Skeletal muscle tissue (tissue), 4 donors: ENCODE data around the gene ADPRH. TPM values are rescaled to one million over a fixed set of nuclear protein-coding genes. Genes with fewer than 3 reads are reported as not detected.
"Not testable (repeated sequence)": the region's sequence is repeated elsewhere in the genome, so short reads cannot be mapped to it uniquely, and the experiment has no call there.

Experiments used
- H3K27ac ChIP-seq: one replicate; pipeline ENCODE4 v1.7.0; 2013; ENCODE audit warnings: mild to moderate bottlenecking, low read depth, low read length, inconsistent platforms
- H3K27me3 ChIP-seq, 3 donors: one replicate each; pipeline ENCODE4 v1.7.0; 2013; ENCODE audit warnings: low read length in 3 of 3; ENCODE audit not compliant: control insufficient read depth in 3 of 3, insufficient read depth in 3 of 3
- H3K36me3 ChIP-seq, 3 donors: one replicate each; pipeline ENCODE4 v1.7.0; 2013; ENCODE audit warnings: low read length in 3 of 3; ENCODE audit not compliant: control insufficient read depth in 3 of 3, insufficient read depth in 3 of 3
- H3K4me1 ChIP-seq, 3 donors: one replicate each; pipeline ENCODE4 v1.7.0; 2013; ENCODE audit warnings: low read length in 3 of 3, mild to moderate bottlenecking in 3 of 3; ENCODE audit not compliant: control insufficient read depth in 3 of 3, insufficient read depth in 3 of 3
- H3K4me3 ChIP-seq, 3 donors: one replicate each; pipeline ENCODE4 v1.7.0; 2013; ENCODE audit warnings: low read length in 3 of 3
- H3K9ac ChIP-seq, 3 donors: one replicate each; pipeline ENCODE4 v1.7.0; 2013; ENCODE audit warnings: low read length in 3 of 3, mild to moderate bottlenecking in 3 of 3, moderate library complexity in 2 of 3, low read depth in 1 of 3
- H3K9me3 ChIP-seq, 3 donors: one replicate each; pipeline ENCODE4 v1.7.0; 2013; ENCODE audit warnings: low read length in 3 of 3; ENCODE audit not compliant: control insufficient read depth in 3 of 3
- total RNA-seq: library from RNA; depleted of rRNA; stranded (reverse); fragments of >200 nt; gene quantifications from one replicate; pipeline ENCODE4 v1.2.3, GENCODE V29; 2014
- donor health status: Osteomylitis.

Gene ADPRH
- total RNA-seq, 1 donor from 2014 or later: 5.2 TPM

- no peak overlapping the region for H3K27ac ChIP-seq
- no peak overlapping the region for H3K9ac ChIP-seq
- no peaks in the 10 kb centered on the region for H3K9me3 ChIP-seq
Observed at GRCh38 chr3:119558626-119559317, 20.5 kb upstream of the ADPRH start.

GRCh38 chr3:119559441-119559963, 19.8 kb upstream of the ADPRH start, which contains the start of gene CD80:
TSS of gene CD80 (minus strand) at chr3:119559614. CDS start at chr3:119557728, 1,886 bp downstream.
- no peaks in the 10 kb centered on the region for H3K36me3 ChIP-seq
- H3K9ac ChIP-seq: no peak within 1 kb of the TSS
- no peak within 1 kb of the TSS for H3K27ac ChIP-seq
- no peaks in the 10 kb centered on the region for H3K27me3 ChIP-seq
- peaks cover 0 to 9% (median 0%) of the 10 kb centered on the region in 3 donors for H3K4me1 ChIP-seq
- peaks cover 0 to 2% (median 0%) of the 10 kb centered on the region in 3 donors for H3K9me3 ChIP-seq
- no peak within 1 kb of the TSS for H3K4me3 ChIP-seq

More at GRCh38 chr3:119558626-119559317, 20.5 kb upstream of the ADPRH start:
- Histone ChIP-seq H3K4me1 (peaks cover 0 to 9% (median 0%) of the 10 kb centered on the region in 3 donors), H3K27me3 (no peaks in the 10 kb centered on the region), H3K36me3 (no peaks in the 10 kb centered on the region), H3K4me3 (no peak overlapping the region)

GRCh38 chr3:119560160-119560559, 19.1 kb upstream of the ADPRH start:
- peaks cover 0 to 2% (median 0%) of the 10 kb centered on the region in 3 donors for H3K9me3 ChIP-seq

GRCh38 chr3:119562307-119562961, 16.9 kb upstream of the ADPRH start:
- Histone ChIP-seq H3K9ac (peak overlapping the region in 1 of 3 donors; percentile 25), H3K27ac (no peak overlapping the region)

More at GRCh38 chr3:119560160-119560559, 19.1 kb upstream of the ADPRH start:
- Histone ChIP-seq H3K4me3 (no peak overlapping the region), H3K36me3 (no peaks in the 10 kb centered on the region), H3K4me1 (peaks cover 0 to 9% (median 0%) of the 10 kb centered on the region in 3 donors), H3K9ac (no peak overlapping the region), H3K27ac (no peak overlapping the region), H3K27me3 (no peaks in the 10 kb centered on the region)

GRCh38 chr3:119563334-119563733, 16.0 kb upstream of the ADPRH start:
- not testable (repeated sequence) for H3K9me3 ChIP-seq, H3K9ac ChIP-seq, H3K27me3 ChIP-seq, H3K4me1 ChIP-seq, H3K27ac ChIP-seq, H3K4me3 ChIP-seq, H3K36me3 ChIP-seq

More at GRCh38 chr3:119562307-119562961, 16.9 kb upstream of the ADPRH start:
- Histone ChIP-seq H3K9me3 (peaks cover 0 to 2% (median 0%) of the 10 kb centered on the region in 3 donors), H3K36me3 (no peaks in the 10 kb centered on the region), H3K27me3 (no peaks in the 10 kb centered on the region), H3K4me3 (no peak overlapping the region), H3K4me1 (peaks cover 0 to 9% (median 0%) of the 10 kb centered on the region in 3 donors)

- Histone ChIP-seq H3K36me3 (no peaks in the 10 kb centered on the region), H3K9ac (no peak overlapping the region), H3K27me3 (no peaks in the 10 kb centered on the region), H3K4me3 (no peak overlapping the region), H3K27ac (no peak overlapping the region), H3K4me1 (no peaks in the 10 kb centered on the region), H3K9me3 (peaks cover 0 to 2% (median 0%) of the 10 kb centered on the region in 3 donors)
Observed at GRCh38 chr3:119569156-119569555, 10.1 kb upstream of the ADPRH start.

GRCh38 chr3:119570229-119570628, 9.1 kb upstream of the ADPRH start:
- no peaks in the 10 kb centered on the region for H3K4me1 ChIP-seq
- H3K4me3 ChIP-seq: no peak overlapping the region
- H3K9ac ChIP-seq: no peak overlapping the region
- no peaks in the 10 kb centered on the region for H3K36me3 ChIP-seq
- H3K9me3 ChIP-seq: no peaks in the 10 kb centered on the region
- no peaks in the 10 kb centered on the region for H3K27me3 ChIP-seq
- no peak overlapping the region for H3K27ac ChIP-seq

GRCh38 chr3:119571230-119571629, 8.1 kb upstream of the ADPRH start:
- Histone ChIP-seq H3K27ac (no peak overlapping the region), H3K9ac (no peak overlapping the region)

GRCh38 chr3:119571688-119572087, 7.6 kb upstream of the ADPRH start:
- Histone ChIP-seq H3K4me3 (no peak overlapping the region), H3K36me3 (no peaks in the 10 kb centered on the region), H3K4me1 (no peaks in the 10 kb centered on the region), H3K9me3 (no peaks in the 10 kb centered on the region), H3K27me3 (no peaks in the 10 kb centered on the region), H3K9ac (no peak overlapping the region), H3K27ac (no peak overlapping the region)

More at GRCh38 chr3:119571230-119571629, 8.1 kb upstream of the ADPRH start:
- H3K27me3 ChIP-seq: no peaks in the 10 kb centered on the region
- no peaks in the 10 kb centered on the region for H3K4me1 ChIP-seq
- no peaks in the 10 kb centered on the region for H3K36me3 ChIP-seq
- no peaks in the 10 kb centered on the region for H3K9me3 ChIP-seq
- H3K4me3 ChIP-seq: no peak overlapping the region

- H3K4me3 ChIP-seq: no peak overlapping the region
- H3K9ac ChIP-seq: no peak overlapping the region
- H3K4me1 ChIP-seq: peaks cover 6 to 10% (median 7%) of the 10 kb centered on the region in 3 donors
- H3K36me3 ChIP-seq: no peaks in the 10 kb centered on the region
- no peaks in the 10 kb centered on the region for H3K27me3 ChIP-seq
- no peaks in the 10 kb centered on the region for H3K9me3 ChIP-seq
- no peak overlapping the region for H3K27ac ChIP-seq
Observed at GRCh38 chr3:119575507-119575906, 3.8 kb upstream of the ADPRH start.
